Measurements from ENCODE around the gene NOTCH4.

DNA sequence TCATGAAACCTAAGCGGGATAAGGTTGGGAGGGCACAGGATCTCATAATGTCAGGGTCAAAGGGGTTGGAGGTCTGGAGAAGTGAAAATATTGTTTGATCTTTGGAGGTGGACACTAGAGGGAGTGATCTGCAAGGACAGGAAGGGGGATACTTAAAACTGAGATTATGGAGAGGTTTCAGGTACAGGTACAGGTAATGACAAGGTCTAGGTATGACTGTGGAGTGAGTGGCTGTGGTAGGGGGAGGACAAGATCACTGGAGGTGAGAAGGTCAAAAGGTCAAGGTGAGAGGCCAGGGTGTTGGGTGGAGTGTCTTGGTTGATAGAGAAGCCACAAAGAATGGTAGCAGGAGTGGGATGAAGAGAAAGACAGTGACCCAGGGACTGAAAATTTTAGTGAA lies 16.8 kb upstream of the NOTCH4 start:
- TF ChIP-seq POLR2A (IDR thresholded peaks at IDR 0.05; ENCODE audit: low read length) (no peak), GATA1 (IDR thresholded peaks at IDR 0.05; ENCODE audit: low read depth, low read length) (no peak)
